Thyroid gland (tissue), 4 donors: ENCODE results near the gene BANP. TPM values are rescaled to one million over a fixed set of nuclear protein-coding genes. Genes with fewer than 3 reads are reported as not detected.
"Not testable (repeated sequence)": the region's sequence is repeated elsewhere in the genome, so short reads cannot be mapped to it uniquely, and the experiment has no call there.

ENCODE experiments used
- DNase-seq, 2 donors: peaks; one replicate each; pipeline ENCODE4 v3.0.0-alpha.2; 2019
- H3K27ac ChIP-seq, 3 donors: fragments of 200-600 bp; sonication (generic); 1 replicate in 2 of 3; 2 replicates in 1 of 3; pipeline ENCODE4 v1.5.1; 2016 to 2019; ENCODE audit warnings: mild to moderate bottlenecking in 1 of 3, moderate library complexity in 1 of 3
- H3K27me3 ChIP-seq: fragments of 200-600 bp; sonication (generic); one replicate; pipeline ENCODE4 v1.5.1; 2019
- H3K36me3 ChIP-seq, 2 donors: fragments of 200-600 bp; sonication (generic); one replicate each; pipeline ENCODE4 v1.5.1; 2016 to 2019
- H3K4me1 ChIP-seq, 2 donors: fragments of 200-600 bp; sonication (generic); one replicate each; pipeline ENCODE4 v1.5.1; 2017 to 2019
- H3K4me3 ChIP-seq, 3 donors: fragments of 200-600 bp; sonication (generic); replicated peaks in 1 of 3; 1 replicate in 2 of 3; 2 replicates in 1 of 3; pipeline ENCODE4 v1.5.1; 2016; ENCODE audit warnings: mild to moderate bottlenecking in 1 of 3
- H3K9me3 ChIP-seq: fragments of 200-600 bp; sonication (generic); one replicate; pipeline ENCODE4 v1.5.1; 2017
- CTCF ChIP-seq, 6 experiments: fragments of 200-600 bp in 3 of 6; fragments of 450-650 bp in 3 of 6; sonication (generic) in 3 of 6; IDR thresholded peaks; one replicate each; pipeline ENCODE4 v1.5.1; 2016 to 2019; ENCODE audit warnings: antibody characterized with exemption in 6 of 6, mild to moderate bottlenecking in 2 of 6, inconsistent platforms in 1 of 6, moderate library complexity in 1 of 6
- POLR2A ChIP-seq, 2 donors: fragments of 450-650 bp; IDR thresholded peaks; one replicate each; pipeline ENCODE4 v1.6.1; 2017; ENCODE audit warnings: antibody characterized with exemption in 2 of 2, mild to moderate bottlenecking in 2 of 2, moderate library complexity in 1 of 2
- WGBS, 2 donors: methylation state at CpG; one replicate each; pipeline ENCODE4 v1.1.5; 2017; 5-methylcytosine and 5-hydroxymethylcytosine counted together
- intact Hi-C: fragments of 100-400 bp; cut with DNase I; formaldehyde crosslinking; loops from one replicate; pipeline ENCODE4 v1.15.1; 2023
- total RNA-seq, 4 donors: library from RNA; depleted of rRNA; stranded (reverse); fragments of >200 nt; gene quantifications; one replicate each; pipeline ENCODE4 v1.2.3, GENCODE V29; 2016

The BANP gene
- total RNA-seq, 4 donors from 2014 or later, result 22.8 to 42.7 (median 29.8) TPM

- no peak for DNase-seq
- Histone ChIP-seq H3K4me3 (no peak overlapping the region), H3K27me3 (no peaks in the 10 kb centered on the region), H3K9me3 (no peaks in the 10 kb centered on the region), H3K36me3 (no peaks in the 10 kb centered on the region), H3K27ac (no peak overlapping the region), H3K4me1 (no peaks in the 10 kb centered on the region)
- WGBS, 2 donors, result 95 to 99% methylated on average over 4 to 17 of the region's 17 CpGs
- intact Hi-C loops, result no loop called here
- TF ChIP-seq CTCF (IDR thresholded peaks at IDR 0.05), result no peak
- no peak for TF ChIP-seq POLR2A (IDR thresholded peaks at IDR 0.05)
These were observed 42.7 kb downstream of the BANP start for GRCh38 chr16:87993901-87994300.

GRCh38 chr16:87995644-87996043 lies 44.4 kb downstream of the BANP start:
- DNase-seq, result no peak
- intact Hi-C loops, result no loop called here
- H3K27me3 ChIP-seq, result no peaks in the 10 kb centered on the region
- H3K27ac ChIP-seq, result no peak overlapping the region
- no peaks in the 10 kb centered on the region for H3K36me3 ChIP-seq
- no peaks in the 10 kb centered on the region for H3K9me3 ChIP-seq
- 93 to 94% methylated on average over 16 to 17 of the region's 17 CpGs for WGBS, 2 donors
- H3K4me1 ChIP-seq, result no peaks in the 10 kb centered on the region
- no peak overlapping the region for H3K4me3 ChIP-seq
- TF ChIP-seq POLR2A (IDR thresholded peaks at IDR 0.05) (no peak), CTCF (IDR thresholded peaks at IDR 0.05) (no peak)

- DNase-seq, result no peak
- Histone ChIP-seq H3K27me3 (no peaks in the 10 kb centered on the region), H3K27ac (no peak overlapping the region), H3K4me1 (no peaks in the 10 kb centered on the region), H3K9me3 (no peaks in the 10 kb centered on the region), H3K4me3 (no peak overlapping the region), H3K36me3 (no peaks in the 10 kb centered on the region)
- TF ChIP-seq CTCF (IDR thresholded peaks at IDR 0.05) (no peak), POLR2A (IDR thresholded peaks at IDR 0.05) (no peak)
- intact Hi-C loops, result no loop called here
- WGBS, 2 donors, result 87 to 89% methylated on average over 8 of the region's 8 CpGs
These were observed 46.0 kb downstream of the BANP start for GRCh38 chr16:87996962-87997880.

- H3K4me1 ChIP-seq, H3K9me3 ChIP-seq, H3K27ac ChIP-seq, H3K27me3 ChIP-seq, DNase-seq, H3K4me3 ChIP-seq, H3K36me3 ChIP-seq, intact Hi-C loops: not testable (repeated sequence)
- WGBS, 2 donors, result 92 to 93% methylated on average over 32 of the region's 32 CpGs
These were observed 47.1 kb downstream of the BANP start for GRCh38 chr16:87998184-87998793.

- H3K4me1 ChIP-seq, H3K36me3 ChIP-seq, H3K27me3 ChIP-seq, intact Hi-C loops, H3K27ac ChIP-seq, H3K4me3 ChIP-seq, DNase-seq, H3K9me3 ChIP-seq: not testable (repeated sequence)
- 93 to 95% methylated on average over 29 of the region's 29 CpGs for WGBS, 2 donors
These were observed 47.8 kb downstream of the BANP start for GRCh38 chr16:87998992-87999391.

- Histone ChIP-seq H3K4me3 (no peak overlapping the region), H3K4me1 (peaks cover 7 to 9% of the 10 kb centered on the region in 2 donors), H3K27ac (no peak overlapping the region), H3K27me3 (no peaks in the 10 kb centered on the region), H3K36me3 (no peaks in the 10 kb centered on the region), H3K9me3 (no peaks in the 10 kb centered on the region)
- DNase-seq, result no peak
- TF ChIP-seq CTCF (IDR thresholded peaks at IDR 0.05) (no peak), POLR2A (IDR thresholded peaks at IDR 0.05) (no peak)
- 97% methylated on average over 6 of the region's 6 CpGs for WGBS, 2 donors
- intact Hi-C loops, result no loop called here
These were observed 51.0 kb downstream of the BANP start for GRCh38 chr16:88002211-88002610.
